Activated naive CD8-positive, alpha-beta T cell treated with anti-CD3 and anti-CD28 coated beads for 36 hours (primary cell): Measurements from ENCODE around the gene DIS3L. TPM values are rescaled to one million over a fixed set of nuclear protein-coding genes. Genes with fewer than 3 reads are reported as not detected.

Experiments
- total RNA-seq, 2 experiments: library from RNA; stranded (reverse); gene quantifications; one replicate each; pipeline ENCODE4 v1.2.3, GENCODE V29; 2021

Gene DIS3L
- total RNA-seq, 2 experiments from 2014 or later: 22.1 to 23.4 TPM

Other genes with a start within 250 kb of the DIS3L start
- gene MEGF11, start 39.8 kb upstream of the DIS3L start, total RNA-seq: not detected
- 10 to 100 TPM; 78.4 to 78.7 TPM for gene TIPIN, start 63.1 kb downstream of the DIS3L start, total RNA-seq
- 100 to 1,000 TPM; 103 to 108 TPM for gene MAP2K1, start 93.3 kb downstream of the DIS3L start, total RNA-seq
- gene SNAPC5, start 204.2 kb downstream of the DIS3L start, total RNA-seq: 10 to 100 TPM; 43.3 to 49.1 TPM
- gene RPL4, start 211.3 kb downstream of the DIS3L start, total RNA-seq: 1,000 to 10,000 TPM; 4,670 to 4,826 TPM
- gene ZWILCH, start 211.8 kb downstream of the DIS3L start, total RNA-seq: 10 to 100 TPM; 40.7 to 41.1 TPM